Neural crest cell (in vitro differentiated cells): ENCODE results near the gene TBC1D10A. TPM values are rescaled to one million over a fixed set of nuclear protein-coding genes. Genes with fewer than 3 reads are reported as not detected.

Source experiments
- DNase-seq: peaks from one replicate; pipeline ENCODE4 v3.0.0; 2021; ENCODE audit warnings: low read depth, mixed read lengths, low spot score
- H3K27ac Mint-ChIP-seq: one replicate; pipeline ENCODE4 v1.8.0; 2021; ENCODE audit warnings: mild to moderate bottlenecking, mixed read lengths; ENCODE audit not compliant: unreplicated experiment
- H3K27me3 Mint-ChIP-seq: 2 replicates; pipeline ENCODE4 v1.8.0; 2021; ENCODE audit warnings: low read depth, mild to moderate bottlenecking, mixed read lengths
- H3K36me3 Mint-ChIP-seq: 2 replicates; pipeline ENCODE4 v1.8.0; 2021; ENCODE audit warnings: low read depth, mild to moderate bottlenecking, mixed read lengths
- H3K4me1 Mint-ChIP-seq: 2 replicates; pipeline ENCODE4 v1.8.0; 2021; ENCODE audit warnings: mixed read lengths
- H3K4me3 Mint-ChIP-seq: one replicate; pipeline ENCODE4 v1.8.0; 2021; ENCODE audit warnings: mild to moderate bottlenecking, mixed read lengths
- H3K9me3 Mint-ChIP-seq: 2 replicates; pipeline ENCODE4 v1.8.0; 2021; ENCODE audit warnings: mixed read lengths
- CTCF ChIP-seq: fragments of 200-600 bp; sonication (generic); conservative IDR thresholded peaks from 2 replicates; pipeline ENCODE4 v1.5.0; 2021; ENCODE audit warnings: antibody characterized with exemption, mild to moderate bottlenecking
- total RNA-seq: library from RNA; stranded (reverse); gene quantifications from 2 replicates; pipeline ENCODE4 v1.2.1, GENCODE V29; 2021

TBC1D10A gene
- total RNA-seq, 1 donor from 2014 or later: 8.5 TPM

DNA sequence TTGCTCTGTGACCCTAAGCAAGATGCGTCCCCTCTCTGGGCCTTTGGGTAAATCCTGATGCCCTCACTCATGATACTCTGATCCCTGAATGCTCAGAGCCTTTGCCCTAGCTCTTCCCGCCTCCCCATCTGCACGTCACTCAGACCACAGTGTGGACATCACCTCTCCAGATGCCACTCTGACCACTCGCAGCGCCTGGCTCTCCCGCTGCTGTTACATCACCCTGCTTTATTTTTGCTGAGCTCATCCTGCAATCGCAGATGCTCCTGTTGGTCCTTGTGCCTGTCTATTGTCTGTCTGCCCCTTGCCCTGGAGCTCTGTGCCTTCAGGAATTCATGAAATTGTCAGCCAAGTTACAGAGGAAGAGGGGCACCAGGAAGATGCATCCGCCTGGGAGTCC lies 65.6 kb downstream of the TBC1D10A start:
- Mint-ChIP-seq H3K27ac (no peak overlapping the region), H3K4me1 (peaks cover 12% of the 10 kb centered on the region), H3K4me3 (no peak overlapping the region), H3K9me3 (no peaks in the 10 kb centered on the region), H3K36me3 (no peaks in the 10 kb centered on the region), H3K27me3 (no peaks in the 10 kb centered on the region)
- DNase-seq: no peak
- no peak for TF ChIP-seq CTCF

DNA sequence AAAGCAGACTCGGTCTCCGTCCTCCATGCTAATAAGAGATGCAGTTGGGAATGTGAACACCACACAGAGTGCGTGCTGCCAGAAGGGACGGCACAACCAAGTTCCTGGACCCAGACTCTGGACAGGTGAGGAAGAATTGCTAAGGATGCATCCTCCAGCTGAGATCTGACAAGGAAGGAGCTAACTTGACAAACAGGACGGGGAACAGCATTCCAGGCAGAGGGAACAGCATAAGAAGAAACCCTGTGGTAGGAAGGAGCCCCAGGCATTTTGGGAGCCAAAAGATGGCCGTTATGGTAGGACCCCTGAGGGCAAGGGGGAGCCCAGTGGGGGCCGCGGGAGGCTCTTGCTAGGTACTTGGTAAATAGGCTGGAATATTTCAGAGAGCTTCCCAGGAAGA lies 66.1 kb downstream of the TBC1D10A start:
- no peak for DNase-seq
- no peaks in the 10 kb centered on the region for H3K36me3 Mint-ChIP-seq
- H3K4me1 Mint-ChIP-seq: peaks cover 15% of the 10 kb centered on the region
- no peaks in the 10 kb centered on the region for H3K9me3 Mint-ChIP-seq
- H3K27ac Mint-ChIP-seq: no peak overlapping the region
- no peaks in the 10 kb centered on the region for H3K27me3 Mint-ChIP-seq
- no peak overlapping the region for H3K4me3 Mint-ChIP-seq
- no peak for TF ChIP-seq CTCF

DNA sequence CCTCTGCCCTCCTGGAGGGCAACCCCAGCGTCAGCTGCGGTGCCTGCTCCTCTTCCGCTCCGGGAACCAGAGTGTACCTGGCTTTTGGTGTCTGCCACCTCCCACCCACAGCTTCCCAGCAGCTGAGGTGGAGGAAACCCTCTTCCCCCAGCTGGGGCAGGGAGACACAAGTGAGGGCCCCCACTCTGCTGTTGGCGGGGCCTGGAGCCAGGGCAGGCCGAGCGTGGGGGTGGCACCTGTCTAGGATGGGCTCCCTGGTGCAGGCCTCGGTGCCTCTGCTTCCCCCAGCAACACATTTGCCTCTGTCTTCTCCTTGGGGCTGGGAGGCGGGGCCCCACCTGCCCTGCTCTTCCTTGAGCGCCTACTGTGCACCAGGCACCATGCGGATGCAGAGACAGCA lies 66.5 kb downstream of the TBC1D10A start:
- Mint-ChIP-seq H3K9me3 (no peaks in the 10 kb centered on the region), H3K36me3 (no peaks in the 10 kb centered on the region), H3K4me3 (no peak overlapping the region), H3K27ac (no peak overlapping the region), H3K4me1 (peaks cover 15% of the 10 kb centered on the region), H3K27me3 (no peaks in the 10 kb centered on the region)
- DNase-seq: no peak
- no peak for TF ChIP-seq CTCF

GRCh38 chr22:30254314-30254713 lies 72.4 kb downstream of the TBC1D10A start:
- Mint-ChIP-seq H3K4me1 (peaks cover 35% of the 10 kb centered on the region), H3K36me3 (no peaks in the 10 kb centered on the region), H3K27me3 (peaks cover 21% of the 10 kb centered on the region), H3K4me3 (no peak overlapping the region), H3K27ac (no peak overlapping the region), H3K9me3 (no peaks in the 10 kb centered on the region)
- no peak for TF ChIP-seq CTCF
- DNase-seq: no peak

- Mint-ChIP-seq H3K27ac (peak overlapping the region; percentile 71), H3K36me3 (no peaks in the 10 kb centered on the region), H3K4me1 (peaks cover 41% of the 10 kb centered on the region), H3K9me3 (no peaks in the 10 kb centered on the region), H3K4me3 (no peak overlapping the region), H3K27me3 (peaks cover 25% of the 10 kb centered on the region)
- DNase-seq: peak; percentile 53
- no peak for TF ChIP-seq CTCF
Measured at GRCh38 chr22:30253205-30253852, 73.4 kb downstream of the TBC1D10A start.
